CD4-positive, alpha-beta T cell treated with Interleukin-2 at 100 ng/mL for 4 hours (primary cell): ENCODE data around the gene PADI2.

ENCODE experiments used
- DNase-seq: peaks from one replicate; pipeline ENCODE4 v3.0.0-alpha.2; 2020; ENCODE audit warnings: low spot score

PADI2 gene

GRCh38 chr1:17020502-17020901 is 98.7 kb downstream of the PADI2 start:
- DNase-seq, result no peak

GRCh38 chr1:17018849-17019248 is 100.4 kb downstream of the PADI2 start:
- no peak for DNase-seq

GRCh38 chr1:17017435-17017834 is 101.8 kb downstream of the PADI2 start:
- no peak for DNase-seq
